Prostate gland (tissue), 2 donors: ENCODE results near the gene BHLHE41.

Experiments used
- POLR2A ChIP-seq: fragments of 450-650 bp; IDR thresholded peaks from one replicate; pipeline ENCODE4 v1.6.1; 2016; ENCODE audit warnings: antibody characterized with exemption, mild to moderate bottlenecking
- POLR2AphosphoS5 ChIP-seq: sonication (generic); formaldehyde crosslinking; IDR thresholded peaks from one replicate; pipeline ENCODE4 v1.6.1; 2017; ENCODE audit warnings: antibody characterized with exemption
- TF ChIP-seq, protein P1 (sequence below), 4 experiments: fragments of 200-600 bp in 2 of 4; fragments of 450-650 bp in 2 of 4; sonication (generic) in 2 of 4; IDR thresholded peaks; 1 replicate in 3 of 4; 2 replicates in 1 of 4; pipeline ENCODE4 v1.5.1; 2016 to 2019; ENCODE audit warnings: antibody characterized with exemption in 4 of 4, mild to moderate bottlenecking in 2 of 4, moderate library complexity in 2 of 4

DNA sequence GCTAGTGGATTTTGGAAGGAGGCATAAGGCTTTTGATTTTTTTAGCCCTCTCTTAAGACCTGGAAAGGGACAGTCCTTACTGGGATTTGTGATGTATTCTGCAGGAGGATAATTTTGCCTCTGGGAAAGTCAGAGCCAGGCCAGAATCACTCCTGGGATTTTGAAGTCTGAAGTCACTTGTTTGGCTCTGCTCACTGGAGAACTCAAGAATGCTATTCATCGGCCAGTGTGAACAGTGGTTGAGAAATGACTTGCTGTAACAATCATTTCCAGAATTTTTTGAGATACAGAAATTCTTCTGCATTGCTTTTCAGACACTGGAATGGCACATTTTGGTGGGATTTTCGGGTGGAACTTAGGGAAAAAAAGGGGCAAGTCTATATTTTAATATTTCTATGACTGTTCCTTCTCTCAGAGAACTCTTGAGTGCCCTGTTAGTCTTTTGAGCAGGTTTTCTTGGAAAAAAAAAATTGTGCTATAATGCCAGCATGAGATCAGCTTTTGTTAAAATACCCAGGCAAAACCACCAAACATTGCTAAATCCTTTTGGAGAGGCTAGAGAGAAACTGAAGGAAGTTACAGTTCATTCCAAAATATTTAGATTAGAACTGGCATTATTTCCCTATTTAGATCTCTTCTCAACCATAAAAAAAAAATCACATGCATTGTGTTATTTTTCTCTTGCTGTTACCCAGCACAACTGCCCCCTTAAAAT, 26.1 kb upstream of the BHLHE41 start:
- TF ChIP-seq, protein P1, sequence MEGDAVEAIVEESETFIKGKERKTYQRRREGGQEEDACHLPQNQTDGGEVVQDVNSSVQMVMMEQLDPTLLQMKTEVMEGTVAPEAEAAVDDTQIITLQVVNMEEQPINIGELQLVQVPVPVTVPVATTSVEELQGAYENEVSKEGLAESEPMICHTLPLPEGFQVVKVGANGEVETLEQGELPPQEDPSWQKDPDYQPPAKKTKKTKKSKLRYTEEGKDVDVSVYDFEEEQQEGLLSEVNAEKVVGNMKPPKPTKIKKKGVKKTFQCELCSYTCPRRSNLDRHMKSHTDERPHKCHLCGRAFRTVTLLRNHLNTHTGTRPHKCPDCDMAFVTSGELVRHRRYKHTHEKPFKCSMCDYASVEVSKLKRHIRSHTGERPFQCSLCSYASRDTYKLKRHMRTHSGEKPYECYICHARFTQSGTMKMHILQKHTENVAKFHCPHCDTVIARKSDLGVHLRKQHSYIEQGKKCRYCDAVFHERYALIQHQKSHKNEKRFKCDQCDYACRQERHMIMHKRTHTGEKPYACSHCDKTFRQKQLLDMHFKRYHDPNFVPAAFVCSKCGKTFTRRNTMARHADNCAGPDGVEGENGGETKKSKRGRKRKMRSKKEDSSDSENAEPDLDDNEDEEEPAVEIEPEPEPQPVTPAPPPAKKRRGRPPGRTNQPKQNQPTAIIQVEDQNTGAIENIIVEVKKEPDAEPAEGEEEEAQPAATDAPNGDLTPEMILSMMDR (IDR thresholded peaks at IDR 0.05): no peak
- TF ChIP-seq POLR2A: no peak
- no peak for TF ChIP-seq POLR2AphosphoS5
